ACC112 (cell line): Measurements from ENCODE around the gene ACTL7A.
"Not testable (repeated sequence)": the region's sequence is repeated elsewhere in the genome, so short reads cannot be mapped to it uniquely, and the experiment has no call there.

ENCODE experiments used
- H2AFZ ChIP-seq: fragments of 200-600 bp; sonication (generic); one replicate; pipeline ENCODE4 v1.6.0; 2017; ENCODE audit warnings: antibody characterized with exemption, low read length; ENCODE audit not compliant: unreplicated experiment
- H3K27ac ChIP-seq: fragments of 200-600 bp; sonication (generic); 2 replicates; pipeline ENCODE4 v1.5.1; 2014; ENCODE audit warnings: low read depth, mild to moderate bottlenecking, antibody characterized with exemption, low read length, moderate library complexity
- H3K27me3 ChIP-seq: fragments of 200-600 bp; sonication (generic); 2 replicates; pipeline ENCODE4 v1.6.1; 2014; ENCODE audit warnings: mild to moderate bottlenecking, antibody characterized with exemption, low read length, moderate library complexity, mixed read lengths; ENCODE audit not compliant: insufficient read depth
- H3K36me3 ChIP-seq: fragments of 200-600 bp; sonication (generic); 2 replicates; pipeline ENCODE4 v1.6.1; 2016; ENCODE audit warnings: mild to moderate bottlenecking, antibody characterized with exemption, low read length, moderate library complexity, mixed read lengths; ENCODE audit not compliant: insufficient read depth
- H3K4me1 ChIP-seq: fragments of 200-600 bp; sonication (generic); one replicate; pipeline ENCODE4 v1.6.1; 2016; ENCODE audit warnings: low read length, mixed read lengths; ENCODE audit not compliant: insufficient read depth, unreplicated experiment, control insufficient read depth
- H3K4me3 ChIP-seq: fragments of 200-600 bp; sonication (generic); 2 replicates; pipeline ENCODE4 v1.5.1; 2014; ENCODE audit warnings: mild to moderate bottlenecking, low read depth, low read length
- H3K79me2 ChIP-seq: fragments of 200-600 bp; sonication (generic); one replicate; pipeline ENCODE4 v1.6.0; 2016; ENCODE audit warnings: low read length; ENCODE audit not compliant: control insufficient read depth, unreplicated experiment, insufficient read depth

Gene ACTL7A

GRCh38 chr9:108876425-108876824 is 14.4 kb downstream of the ACTL7A start:
- Histone ChIP-seq H3K79me2 (no peaks in the 10 kb centered on the region), H3K4me3 (no peak overlapping the region), H3K36me3 (peaks cover 43% of the 10 kb centered on the region), H3K4me1 (no peaks in the 10 kb centered on the region), H2AFZ (no peak overlapping the region), H3K27me3 (no peaks in the 10 kb centered on the region), H3K27ac (no peak overlapping the region)

DNA sequence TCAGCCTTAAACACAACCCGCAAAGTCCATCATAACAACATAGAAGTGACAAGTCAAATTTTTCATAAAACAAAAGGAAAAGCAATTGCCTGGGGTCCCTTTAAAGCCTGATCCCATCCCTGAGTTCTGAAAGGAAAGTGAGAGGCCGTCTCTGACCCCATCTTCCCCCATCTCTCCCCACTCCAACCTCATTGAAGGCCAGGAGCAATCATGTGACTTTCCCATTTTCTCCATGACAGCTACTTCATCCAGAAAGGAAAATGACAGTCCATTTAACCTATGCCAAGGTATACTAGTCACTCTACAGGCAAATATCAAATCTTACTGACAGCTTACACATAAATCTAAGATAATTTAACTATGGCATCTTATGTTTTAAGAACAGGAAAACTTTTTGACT is 15.5 kb downstream of the ACTL7A start:
- Histone ChIP-seq H3K4me1 (no peaks in the 10 kb centered on the region), H3K27me3 (no peaks in the 10 kb centered on the region), H3K4me3 (no peak overlapping the region), H3K27ac (no peak overlapping the region), H3K79me2 (no peaks in the 10 kb centered on the region), H2AFZ (no peak overlapping the region), H3K36me3 (peaks cover 34% of the 10 kb centered on the region)

DNA sequence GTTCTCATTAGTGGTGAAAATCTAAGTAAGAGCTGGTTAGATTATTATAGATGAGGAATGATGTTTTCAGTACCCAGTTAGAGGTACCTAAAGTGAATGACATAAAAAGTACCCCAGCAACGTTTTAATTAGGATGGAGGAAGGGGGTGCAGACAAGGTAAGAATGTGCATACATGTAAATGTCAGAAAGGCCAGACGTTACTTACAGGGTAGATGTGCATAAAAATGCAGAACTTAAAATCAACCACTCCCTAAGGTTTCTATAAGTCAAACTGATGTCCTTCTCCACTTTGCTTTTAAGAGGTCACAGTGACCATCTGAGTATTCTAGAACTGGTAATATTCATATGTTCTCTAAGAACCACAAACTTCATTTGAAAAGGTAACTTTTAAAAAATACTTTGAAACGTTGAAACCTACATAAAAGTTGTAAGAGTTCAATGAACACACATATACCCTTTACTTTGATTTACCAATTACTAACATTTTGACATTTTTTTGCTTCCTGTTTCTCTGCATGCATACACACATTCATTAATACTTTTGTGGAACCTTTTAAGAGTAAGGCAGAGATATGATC is 18.8 kb downstream of the ACTL7A start:
- Histone ChIP-seq H3K79me2 (no peaks in the 10 kb centered on the region), H3K36me3 (peaks cover 20% of the 10 kb centered on the region), H3K4me1 (peaks cover 7% of the 10 kb centered on the region), H3K27ac (no peak overlapping the region), H3K4me3 (no peak overlapping the region), H2AFZ (no peak overlapping the region), H3K27me3 (no peaks in the 10 kb centered on the region)

GRCh38 chr9:108882052-108882888 is 20.2 kb downstream of the ACTL7A start:
- H3K4me3 ChIP-seq: no peak overlapping the region
- H2AFZ ChIP-seq: no peak overlapping the region
- H3K79me2 ChIP-seq: no peaks in the 10 kb centered on the region
- H3K27me3 ChIP-seq: no peaks in the 10 kb centered on the region
- H3K27ac ChIP-seq: no peak overlapping the region
- peaks cover 16% of the 10 kb centered on the region for H3K4me1 ChIP-seq
- H3K36me3 ChIP-seq: peaks cover 20% of the 10 kb centered on the region

GRCh38 chr9:108883085-108883484 is 21.0 kb downstream of the ACTL7A start:
- no peaks in the 10 kb centered on the region for H3K79me2 ChIP-seq
- H3K27ac ChIP-seq: no peak overlapping the region
- peaks cover 16% of the 10 kb centered on the region for H3K4me1 ChIP-seq
- no peak overlapping the region for H3K4me3 ChIP-seq
- peaks cover 19% of the 10 kb centered on the region for H3K36me3 ChIP-seq
- H2AFZ ChIP-seq: no peak overlapping the region
- no peaks in the 10 kb centered on the region for H3K27me3 ChIP-seq

GRCh38 chr9:108884701-108885100 is 22.6 kb downstream of the ACTL7A start:
- Histone ChIP-seq H3K27me3 (no peaks in the 10 kb centered on the region), H3K4me3 (no peak overlapping the region), H3K79me2 (no peaks in the 10 kb centered on the region), H3K27ac (no peak overlapping the region), H3K4me1 (peaks cover 16% of the 10 kb centered on the region), H2AFZ (no peak overlapping the region), H3K36me3 (peaks cover 11% of the 10 kb centered on the region)

DNA sequence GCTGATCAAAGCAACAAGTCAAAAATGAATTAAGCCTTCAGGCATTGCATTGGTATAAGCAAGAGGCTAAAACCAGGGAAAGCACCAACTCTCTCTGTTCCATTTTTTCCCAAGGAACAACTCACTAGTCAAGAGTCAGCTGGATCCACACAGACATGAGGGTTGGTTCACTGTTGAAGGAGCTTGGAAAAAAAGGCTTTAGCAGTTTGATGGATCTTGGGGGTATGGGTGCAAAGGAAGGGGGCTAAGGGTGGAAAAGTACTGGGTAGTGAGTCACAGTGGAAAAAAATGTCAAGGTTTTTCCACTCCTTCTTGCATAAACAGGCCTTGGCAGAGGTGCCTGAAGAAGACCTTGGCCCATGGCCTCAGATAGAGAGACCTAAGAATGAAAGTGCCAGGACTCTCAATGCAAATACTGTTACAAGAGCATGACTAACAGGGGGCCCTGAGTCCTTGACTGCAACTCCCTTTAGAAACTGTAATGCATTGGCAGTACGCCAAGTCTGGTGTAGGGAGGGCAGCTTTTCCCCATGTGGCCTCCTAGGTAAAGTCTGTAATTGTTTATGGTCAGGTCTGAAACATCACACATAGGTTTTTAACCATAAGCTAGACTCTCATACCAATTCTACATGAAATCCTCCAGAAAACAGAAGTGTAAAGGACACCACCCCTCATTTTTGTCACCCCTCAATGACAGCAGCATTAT is 23.7 kb downstream of the ACTL7A start:
- Histone ChIP-seq H3K27ac (peak overlapping the region; percentile 56), H3K36me3 (peaks cover 3% of the 10 kb centered on the region; the same call in 1 of the 2 replicates), H2AFZ (no peak overlapping the region), H3K27me3 (no peaks in the 10 kb centered on the region), H3K79me2 (no peaks in the 10 kb centered on the region), H3K4me1 (peaks cover 16% of the 10 kb centered on the region), H3K4me3 (peak overlapping the region; percentile 7; the same call in 1 of the 2 replicates)

DNA sequence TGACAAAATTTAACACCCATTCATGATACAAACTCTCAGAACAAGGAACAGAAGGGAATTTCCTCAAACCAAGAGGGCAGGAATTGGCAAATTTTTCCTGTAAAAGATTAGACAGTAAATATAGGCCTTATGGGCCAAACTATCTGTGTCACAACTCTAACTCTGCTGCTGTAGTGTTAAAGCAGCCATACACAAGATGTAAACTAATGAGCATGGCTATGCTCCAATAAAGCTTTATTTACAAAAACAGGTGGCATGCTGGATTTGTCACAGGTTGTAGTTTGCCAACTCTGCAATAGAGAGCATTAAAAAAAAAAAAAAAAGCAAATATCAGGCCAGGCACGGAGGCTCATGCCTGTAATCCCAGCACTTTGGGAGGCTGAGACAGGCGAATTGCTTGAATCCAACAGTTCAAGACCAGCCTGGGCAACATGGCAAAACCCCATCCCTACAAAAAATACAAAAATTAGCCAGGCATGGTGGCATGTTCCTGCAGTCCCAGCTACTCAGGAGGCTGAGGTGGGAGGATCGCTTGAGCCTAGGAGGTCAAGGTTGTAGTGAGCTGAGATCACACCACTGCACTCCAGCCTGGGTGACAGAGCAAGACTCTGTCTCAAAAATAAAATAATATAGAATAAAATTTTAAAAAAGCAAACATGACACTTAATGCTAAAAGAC is 24.7 kb downstream of the ACTL7A start:
- H3K36me3 ChIP-seq, H3K79me2 ChIP-seq, H2AFZ ChIP-seq, H3K4me3 ChIP-seq, H3K27me3 ChIP-seq: not testable (repeated sequence)
- Histone ChIP-seq H3K27ac (peak overlapping the region; percentile 45; the same call in 1 of the 2 replicates), H3K4me1 (peaks cover 16% of the 10 kb centered on the region)

GRCh38 chr9:108889649-108890067 is 27.6 kb downstream of the ACTL7A start:
- Histone ChIP-seq H3K4me1 (peaks cover 16% of the 10 kb centered on the region), H3K36me3 (peaks cover 4% of the 10 kb centered on the region)

DNA sequence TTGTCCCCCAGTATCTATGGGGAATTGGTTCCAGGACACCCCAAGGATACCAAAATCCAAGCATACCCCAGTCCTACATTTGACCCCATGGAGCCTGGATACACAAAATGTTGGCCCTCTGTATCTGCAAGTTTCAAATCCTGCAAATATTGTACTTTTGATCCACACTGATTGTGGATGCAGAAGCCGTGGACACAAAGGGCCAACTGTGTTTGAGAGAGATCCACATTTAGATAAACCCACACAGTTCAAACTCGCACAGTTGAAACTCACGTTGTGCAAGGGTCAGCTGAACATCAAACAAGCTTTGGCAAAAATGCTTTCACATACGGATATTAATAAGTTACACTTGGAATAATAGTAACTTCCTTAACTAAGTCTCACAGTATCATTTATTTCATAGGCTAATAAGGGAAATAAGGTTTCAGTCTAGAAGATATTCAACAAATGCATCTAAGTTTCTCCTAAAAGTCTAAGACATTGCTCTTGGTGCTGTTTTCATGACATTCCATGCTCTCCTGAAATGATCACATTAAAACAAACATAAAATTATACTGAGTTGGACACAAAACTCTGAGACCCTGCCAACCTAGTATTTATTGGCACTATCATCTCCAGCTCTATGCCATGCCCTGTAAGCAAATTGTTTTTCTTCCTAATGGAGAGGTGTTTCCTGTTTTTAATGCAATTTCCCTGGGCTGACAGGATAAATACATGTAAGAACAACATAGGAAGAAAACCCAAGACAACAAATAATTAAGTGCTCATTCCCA is 32.3 kb downstream of the ACTL7A start:
- Histone ChIP-seq H3K79me2 (no peaks in the 10 kb centered on the region), H3K27me3 (no peaks in the 10 kb centered on the region), H3K4me3 (no peak overlapping the region), H3K27ac (no peak overlapping the region), H2AFZ (no peak overlapping the region), H3K4me1 (no peaks in the 10 kb centered on the region), H3K36me3 (peaks cover 26% of the 10 kb centered on the region)

More at GRCh38 chr9:108889649-108890067, 27.6 kb downstream of the ACTL7A start:
- no peak overlapping the region for H2AFZ ChIP-seq
- H3K79me2 ChIP-seq: no peaks in the 10 kb centered on the region
- no peaks in the 10 kb centered on the region for H3K27me3 ChIP-seq
- H3K27ac ChIP-seq: no peak overlapping the region
- no peak overlapping the region for H3K4me3 ChIP-seq
